ENCODE measurements around the gene BLCAP.

Gene BLCAP

DNA sequence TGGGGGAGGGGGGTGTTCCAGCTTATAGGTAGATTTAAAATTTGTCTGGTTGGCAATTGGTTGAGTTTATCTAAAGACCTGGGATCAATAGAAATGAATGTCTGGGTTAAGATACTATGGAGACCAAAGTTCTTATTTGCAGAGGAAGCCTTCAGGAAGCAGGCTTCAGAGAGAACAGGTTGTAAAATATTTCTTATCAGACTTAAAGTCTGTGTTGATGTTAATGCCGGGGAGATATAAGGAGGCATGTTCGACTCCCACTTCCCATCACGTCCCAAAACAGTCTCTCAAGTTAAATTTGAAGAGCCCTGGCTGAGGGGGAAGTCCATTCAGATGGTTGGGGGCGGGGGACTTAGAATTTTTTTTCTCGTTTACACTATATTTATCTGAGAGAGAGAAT lies 12.3 kb upstream of the BLCAP start:
- H3K9me3 ChIP-seq (ENCODE audit: control insufficient read depth in 2 of 2, low read length in 2 of 2), result no peaks in the 10 kb centered on the region
- H3K9ac ChIP-seq (ENCODE audit: low read length in 2 of 2), result no peak overlapping the region
- no peak overlapping the region for H3K27ac ChIP-seq (ENCODE audit: low read length)
- no peak overlapping the region for H3K4me3 ChIP-seq (ENCODE audit: low read length in 2 of 2)
- no peaks in the 10 kb centered on the region for H3K36me3 ChIP-seq (ENCODE audit: control insufficient read depth in 2 of 2, insufficient read depth in 2 of 2, low read length in 2 of 2)
- H3K27me3 ChIP-seq (ENCODE audit: control insufficient read depth in 1 of 2, insufficient read depth in 2 of 2, low read length in 2 of 2), result peaks cover 0 to 3% of the 10 kb centered on the region in 2 donors
- H3K4me1 ChIP-seq (ENCODE audit: control insufficient read depth, insufficient read depth, low read length), result no peaks in the 10 kb centered on the region

DNA sequence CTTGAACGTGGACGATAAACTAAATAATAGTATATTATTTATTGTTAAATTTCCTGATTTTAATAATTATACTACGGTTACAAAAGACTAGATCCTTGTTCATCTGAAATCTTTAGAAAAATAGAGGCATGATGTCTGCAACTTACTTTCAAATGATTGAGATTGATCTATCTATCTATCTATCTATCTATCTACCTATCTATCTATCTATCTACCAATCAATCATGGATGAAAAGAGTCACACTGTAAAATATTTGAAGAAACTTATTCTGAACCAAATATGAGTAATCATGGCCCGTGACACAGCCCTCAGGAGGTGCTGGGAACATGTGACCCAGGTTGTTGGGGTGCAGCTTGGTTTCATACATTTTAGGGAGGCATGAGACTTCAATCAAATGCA lies 11.7 kb upstream of the BLCAP start:
- Histone ChIP-seq H3K4me1 (ENCODE audit: control insufficient read depth, insufficient read depth, low read length) (peaks cover 3% of the 10 kb centered on the region), H3K9ac (ENCODE audit: low read length in 2 of 2) (no peak overlapping the region), H3K27ac (ENCODE audit: low read length) (no peak overlapping the region), H3K9me3 (ENCODE audit: control insufficient read depth in 2 of 2, low read length in 2 of 2) (no peaks in the 10 kb centered on the region), H3K4me3 (ENCODE audit: low read length in 2 of 2) (no peak overlapping the region), H3K36me3 (ENCODE audit: control insufficient read depth in 2 of 2, insufficient read depth in 2 of 2, low read length in 2 of 2) (no peaks in the 10 kb centered on the region), H3K27me3 (ENCODE audit: control insufficient read depth in 1 of 2, insufficient read depth in 2 of 2, low read length in 2 of 2) (no peaks in the 10 kb centered on the region)

DNA sequence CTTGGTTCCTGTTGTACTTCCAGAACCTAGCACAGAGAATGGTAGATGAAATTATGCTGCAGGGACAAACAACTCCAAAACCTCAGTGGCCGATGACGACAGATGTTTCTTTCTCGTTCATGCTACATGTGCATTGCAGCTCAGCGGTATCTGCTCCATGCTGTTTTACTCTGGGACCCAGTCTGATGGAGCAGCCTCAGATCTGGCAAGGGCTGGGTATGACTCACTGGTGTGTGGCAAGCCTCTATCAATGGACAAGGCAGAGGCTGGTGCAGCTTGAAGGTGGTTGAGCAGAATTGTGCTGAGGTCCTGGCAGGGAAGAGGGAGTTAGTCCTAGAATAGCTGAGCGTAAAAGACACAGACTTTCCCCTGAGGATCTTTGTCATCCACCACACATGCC lies 10.3 kb upstream of the BLCAP start:
- Histone ChIP-seq H3K4me1 (ENCODE audit: control insufficient read depth, insufficient read depth, low read length) (peaks cover 5% of the 10 kb centered on the region), H3K27ac (ENCODE audit: low read length) (no peak overlapping the region), H3K36me3 (ENCODE audit: control insufficient read depth in 2 of 2, insufficient read depth in 2 of 2, low read length in 2 of 2) (no peaks in the 10 kb centered on the region), H3K27me3 (ENCODE audit: control insufficient read depth in 1 of 2, insufficient read depth in 2 of 2, low read length in 2 of 2) (no peaks in the 10 kb centered on the region), H3K9ac (ENCODE audit: low read length in 2 of 2) (no peak overlapping the region), H3K9me3 (ENCODE audit: control insufficient read depth in 2 of 2, low read length in 2 of 2) (no peaks in the 10 kb centered on the region), H3K4me3 (ENCODE audit: low read length in 2 of 2) (no peak overlapping the region)

- Histone ChIP-seq H3K4me1 (ENCODE audit: control insufficient read depth, insufficient read depth, low read length) (peaks cover 5% of the 10 kb centered on the region), H3K9me3 (ENCODE audit: control insufficient read depth in 2 of 2, low read length in 2 of 2) (no peaks in the 10 kb centered on the region), H3K9ac (ENCODE audit: low read length in 2 of 2) (no peak overlapping the region), H3K4me3 (ENCODE audit: low read length in 2 of 2) (no peak overlapping the region), H3K27ac (ENCODE audit: low read length) (no peak overlapping the region), H3K27me3 (ENCODE audit: control insufficient read depth in 1 of 2, insufficient read depth in 2 of 2, low read length in 2 of 2) (no peaks in the 10 kb centered on the region), H3K36me3 (ENCODE audit: control insufficient read depth in 2 of 2, insufficient read depth in 2 of 2, low read length in 2 of 2) (no peaks in the 10 kb centered on the region)
Observed at GRCh38 chr20:37537505-37537904, 9.8 kb upstream of the BLCAP start.

DNA sequence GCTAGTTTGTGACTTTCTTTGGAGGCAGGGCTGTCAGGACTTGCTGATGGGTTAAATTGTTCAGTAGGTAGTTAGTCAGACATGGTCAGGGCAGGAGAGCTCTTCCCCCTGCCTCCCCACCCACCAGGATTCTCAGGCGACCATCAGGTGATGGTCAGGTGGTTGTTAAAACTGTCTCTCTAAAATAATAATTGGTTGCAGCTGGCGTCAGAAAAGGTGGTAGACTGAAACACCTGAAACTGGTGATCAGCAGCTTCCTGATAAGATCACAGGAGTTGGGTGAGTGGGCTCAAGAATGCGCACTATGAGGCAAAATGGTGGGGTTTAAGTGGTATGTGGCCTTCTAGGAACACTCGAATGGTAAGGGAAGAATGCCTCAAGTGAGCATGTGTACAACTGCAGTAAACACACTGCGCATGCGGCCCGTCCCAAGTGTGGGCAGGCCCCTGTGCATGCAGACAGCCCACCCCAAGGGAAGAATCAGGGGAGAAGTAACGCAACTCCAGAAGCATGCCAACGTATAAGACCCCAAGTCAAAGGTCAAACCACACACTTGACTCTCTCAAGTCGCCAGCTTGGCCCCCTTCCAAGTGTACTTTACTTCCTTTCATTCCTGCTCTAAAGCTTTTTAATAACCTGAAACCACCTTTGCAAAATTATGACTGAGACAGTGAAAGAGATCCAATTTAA lies 7.9 kb upstream of the BLCAP start:
- H3K4me3 ChIP-seq (ENCODE audit: low read length in 2 of 2), result no peak overlapping the region
- no peak overlapping the region for H3K27ac ChIP-seq (ENCODE audit: low read length)

DNA sequence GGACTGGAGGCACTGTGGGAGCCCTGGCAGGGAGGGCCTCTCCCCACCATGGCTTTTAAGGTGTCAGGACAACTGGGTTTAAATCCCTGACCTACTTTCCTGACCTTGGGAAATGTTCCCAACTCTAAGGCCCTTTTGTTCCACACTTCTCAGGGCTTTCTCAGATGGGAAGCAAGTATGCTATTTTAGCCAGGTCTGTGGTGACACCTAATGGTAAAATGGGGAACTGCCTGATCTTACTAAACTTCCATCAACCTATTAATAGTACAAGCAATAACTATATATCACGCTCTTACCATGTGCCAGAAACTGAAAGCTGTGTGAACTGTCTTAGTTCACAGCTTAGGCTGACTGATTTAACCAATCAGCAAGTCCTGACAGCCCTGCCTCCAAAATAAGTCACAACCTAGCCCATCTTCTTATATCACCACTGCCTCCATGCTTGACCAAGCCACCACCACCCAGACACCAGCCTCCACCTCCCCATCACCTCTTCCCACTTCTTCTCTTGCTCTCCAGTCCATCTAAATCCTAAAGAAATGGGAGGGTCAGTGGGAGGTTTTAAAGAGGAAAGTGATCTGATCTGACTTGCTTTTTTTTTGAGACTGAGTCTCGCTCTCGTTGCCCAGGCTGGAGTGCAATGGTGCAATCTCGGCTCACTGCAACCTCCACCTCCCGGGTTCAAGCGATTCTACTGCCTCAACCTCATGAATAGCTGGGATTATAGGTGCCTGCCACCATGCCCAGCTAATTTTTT lies 6.9 kb upstream of the BLCAP start:
- Histone ChIP-seq H3K27me3 (ENCODE audit: control insufficient read depth in 1 of 2, insufficient read depth in 2 of 2, low read length in 2 of 2) (no peaks in the 10 kb centered on the region), H3K36me3 (ENCODE audit: control insufficient read depth in 2 of 2, insufficient read depth in 2 of 2, low read length in 2 of 2) (no peaks in the 10 kb centered on the region), H3K4me3 (ENCODE audit: low read length in 2 of 2) (no peak overlapping the region), H3K27ac (ENCODE audit: low read length) (no peak overlapping the region), H3K9me3 (ENCODE audit: control insufficient read depth in 2 of 2, low read length in 2 of 2) (no peaks in the 10 kb centered on the region), H3K9ac (ENCODE audit: low read length in 2 of 2) (no peak overlapping the region), H3K4me1 (ENCODE audit: control insufficient read depth, insufficient read depth, low read length) (peaks cover 5% of the 10 kb centered on the region)

More for the DNA sequence above, 7.9 kb upstream of the BLCAP start:
- H3K36me3 ChIP-seq (ENCODE audit: control insufficient read depth in 2 of 2, insufficient read depth in 2 of 2, low read length in 2 of 2), result no peaks in the 10 kb centered on the region
- H3K27me3 ChIP-seq (ENCODE audit: control insufficient read depth in 1 of 2, insufficient read depth in 2 of 2, low read length in 2 of 2), result no peaks in the 10 kb centered on the region
- no peaks in the 10 kb centered on the region for H3K9me3 ChIP-seq (ENCODE audit: control insufficient read depth in 2 of 2, low read length in 2 of 2)
- no peak overlapping the region for H3K9ac ChIP-seq (ENCODE audit: low read length in 2 of 2)
- H3K4me1 ChIP-seq (ENCODE audit: control insufficient read depth, insufficient read depth, low read length), result peaks cover 5% of the 10 kb centered on the region

- H3K27ac ChIP-seq (ENCODE audit: low read length), result no peak overlapping the region
- H3K36me3 ChIP-seq (ENCODE audit: control insufficient read depth in 2 of 2, insufficient read depth in 2 of 2, low read length in 2 of 2), result no peaks in the 10 kb centered on the region
- peaks cover 10% of the 10 kb centered on the region for H3K4me1 ChIP-seq (ENCODE audit: control insufficient read depth, insufficient read depth, low read length)
- H3K9me3 ChIP-seq (ENCODE audit: control insufficient read depth in 2 of 2, low read length in 2 of 2), result no peaks in the 10 kb centered on the region
- H3K4me3 ChIP-seq (ENCODE audit: low read length in 2 of 2), result no peak overlapping the region
- no peaks in the 10 kb centered on the region for H3K27me3 ChIP-seq (ENCODE audit: control insufficient read depth in 1 of 2, insufficient read depth in 2 of 2, low read length in 2 of 2)
- no peak overlapping the region for H3K9ac ChIP-seq (ENCODE audit: low read length in 2 of 2)
Observed at GRCh38 chr20:37533154-37533715, 5.6 kb upstream of the BLCAP start.

DNA sequence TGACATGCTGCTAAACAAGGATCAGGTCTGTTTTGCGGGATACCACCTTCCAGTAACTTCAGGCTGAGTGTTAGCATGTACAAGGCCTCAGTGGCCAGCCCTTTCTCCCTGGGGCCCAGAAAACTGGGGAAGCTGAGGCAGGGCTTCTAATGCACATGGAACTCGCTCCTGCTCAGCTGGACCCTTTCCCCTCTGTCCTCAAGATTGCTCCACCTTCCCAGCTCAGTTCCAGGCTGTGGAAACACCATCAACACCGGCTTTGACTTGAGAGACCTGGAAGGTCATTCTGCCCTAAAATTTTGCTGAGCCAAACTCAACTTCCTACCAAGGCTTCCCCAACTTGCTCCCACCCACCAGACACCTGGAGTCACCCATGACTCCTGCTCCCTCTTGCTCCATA lies 4.2 kb upstream of the BLCAP start:
- Histone ChIP-seq H3K9me3 (ENCODE audit: control insufficient read depth in 2 of 2, low read length in 2 of 2) (no peaks in the 10 kb centered on the region), H3K9ac (ENCODE audit: low read length in 2 of 2) (no peak overlapping the region), H3K4me1 (ENCODE audit: control insufficient read depth, insufficient read depth, low read length) (peaks cover 14% of the 10 kb centered on the region), H3K4me3 (ENCODE audit: low read length in 2 of 2) (no peak overlapping the region), H3K36me3 (ENCODE audit: control insufficient read depth in 2 of 2, insufficient read depth in 2 of 2, low read length in 2 of 2) (no peaks in the 10 kb centered on the region), H3K27ac (ENCODE audit: low read length) (no peak overlapping the region), H3K27me3 (ENCODE audit: control insufficient read depth in 1 of 2, insufficient read depth in 2 of 2, low read length in 2 of 2) (no peaks in the 10 kb centered on the region)

DNA sequence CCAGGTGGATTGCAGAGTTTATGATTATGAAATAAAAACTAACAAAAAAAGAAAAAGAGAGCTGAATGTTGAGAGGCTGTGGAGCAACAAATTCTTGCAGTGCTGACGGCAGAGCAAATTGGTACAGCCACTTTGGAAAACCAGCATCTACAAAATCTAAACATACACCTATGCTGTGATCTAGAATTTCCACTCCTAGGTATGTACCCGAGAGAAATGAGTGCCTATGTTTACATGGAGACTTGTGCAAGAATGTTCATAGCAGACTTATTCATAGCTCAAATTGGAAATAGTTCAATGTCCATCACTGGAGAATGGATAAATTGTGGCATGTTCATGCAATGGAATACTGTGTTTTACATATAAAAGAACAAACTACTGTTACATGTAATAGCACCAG lies 3.0 kb upstream of the BLCAP start:
- no peak overlapping the region for H3K9ac ChIP-seq (ENCODE audit: low read length in 2 of 2)
- H3K27ac ChIP-seq (ENCODE audit: low read length), result no peak overlapping the region
- peaks cover 0 to under 1% of the 10 kb centered on the region in 2 donors for H3K36me3 ChIP-seq (ENCODE audit: control insufficient read depth in 2 of 2, insufficient read depth in 2 of 2, low read length in 2 of 2)
- H3K4me1 ChIP-seq (ENCODE audit: control insufficient read depth, insufficient read depth, low read length), result peaks cover 23% of the 10 kb centered on the region
- H3K27me3 ChIP-seq (ENCODE audit: control insufficient read depth in 1 of 2, insufficient read depth in 2 of 2, low read length in 2 of 2), result no peaks in the 10 kb centered on the region
- H3K4me3 ChIP-seq (ENCODE audit: low read length in 2 of 2), result no peak overlapping the region
- no peaks in the 10 kb centered on the region for H3K9me3 ChIP-seq (ENCODE audit: control insufficient read depth in 2 of 2, low read length in 2 of 2)

GRCh38 chr20:37529968-37530600 lies 2.4 kb upstream of the BLCAP start:
- Histone ChIP-seq H3K9ac (ENCODE audit: low read length in 2 of 2) (no peak overlapping the region), H3K36me3 (ENCODE audit: control insufficient read depth in 2 of 2, insufficient read depth in 2 of 2, low read length in 2 of 2) (peaks cover 0 to 5% of the 10 kb centered on the region in 2 donors), H3K27me3 (ENCODE audit: control insufficient read depth in 1 of 2, insufficient read depth in 2 of 2, low read length in 2 of 2) (no peaks in the 10 kb centered on the region), H3K4me3 (ENCODE audit: low read length in 2 of 2) (no peak overlapping the region), H3K27ac (ENCODE audit: low read length) (no peak overlapping the region), H3K4me1 (ENCODE audit: control insufficient read depth, insufficient read depth, low read length) (peaks cover 29% of the 10 kb centered on the region), H3K9me3 (ENCODE audit: control insufficient read depth in 2 of 2, low read length in 2 of 2) (no peaks in the 10 kb centered on the region)

Data from stomach smooth muscle (tissue), 2 donors.